ENCODE data around the gene KIAA0408.
"Not testable (repeated sequence)": the region's sequence is repeated elsewhere in the genome, so short reads cannot be mapped to it uniquely, and the experiment has no call there.

KIAA0408 gene

GRCh38 chr6:127428562-127428961 is 30.6 kb downstream of the KIAA0408 start:
- in situ Hi-C loops (cut with HindIII; ENCODE audit: low pct_ligation_motif_present, low pct_unique_long_range_greater_than_20kb, low sequenced_read_pairs); DNase-seq: not testable (repeated sequence)

GRCh38 chr6:127423921-127424320 is 35.3 kb downstream of the KIAA0408 start:
- in situ Hi-C loops (cut with HindIII; ENCODE audit: low pct_ligation_motif_present, low pct_unique_long_range_greater_than_20kb, low sequenced_read_pairs) = no loop called here
- DNase-seq = no peak

DNA sequence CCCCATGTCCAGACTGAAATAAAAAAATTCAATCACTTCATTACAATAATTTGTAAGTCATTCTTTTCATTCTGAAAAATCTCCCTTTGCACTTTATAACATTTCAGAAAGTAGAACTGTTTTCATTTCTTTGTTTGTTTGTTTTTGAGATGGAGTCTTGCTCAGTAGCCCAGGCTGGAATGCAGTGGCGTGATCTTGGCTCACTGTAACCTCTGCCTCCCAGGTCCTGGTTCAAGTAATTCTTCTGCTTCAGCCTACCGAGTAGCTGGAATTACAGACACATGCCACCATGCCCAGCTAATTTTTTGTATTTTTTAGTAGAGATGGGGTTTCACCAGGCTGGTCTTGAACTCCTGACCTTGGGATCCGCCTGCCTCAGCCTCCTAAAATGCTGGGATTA is 38.0 kb downstream of the KIAA0408 start:
- in situ Hi-C loops (cut with HindIII; ENCODE audit: low pct_ligation_motif_present, low pct_unique_long_range_greater_than_20kb, low sequenced_read_pairs); DNase-seq: not testable (repeated sequence)

DNA sequence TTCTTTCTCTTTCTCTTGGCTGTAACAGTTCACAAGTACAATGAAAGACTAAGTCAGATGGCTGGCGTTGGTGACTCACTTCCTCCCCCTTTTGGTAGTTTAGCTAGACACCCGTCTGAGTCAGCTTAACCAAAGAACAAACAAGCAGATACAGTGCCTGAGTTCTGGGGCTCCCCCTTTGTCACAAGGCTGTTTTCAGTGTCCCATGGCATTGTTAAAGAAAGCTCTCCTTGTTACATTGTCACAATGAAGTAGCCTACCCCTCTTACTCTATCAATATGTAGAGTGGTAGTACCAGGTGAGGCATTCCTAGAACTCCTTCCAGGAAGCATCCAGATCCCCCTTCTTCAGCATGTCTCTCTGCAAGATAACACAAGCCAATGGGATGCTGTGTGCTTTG is 38.6 kb downstream of the KIAA0408 start:
- in situ Hi-C loops (cut with HindIII; ENCODE audit: low pct_ligation_motif_present, low pct_unique_long_range_greater_than_20kb, low sequenced_read_pairs) = no loop called here
- peak; percentile 88 for DNase-seq

DNA sequence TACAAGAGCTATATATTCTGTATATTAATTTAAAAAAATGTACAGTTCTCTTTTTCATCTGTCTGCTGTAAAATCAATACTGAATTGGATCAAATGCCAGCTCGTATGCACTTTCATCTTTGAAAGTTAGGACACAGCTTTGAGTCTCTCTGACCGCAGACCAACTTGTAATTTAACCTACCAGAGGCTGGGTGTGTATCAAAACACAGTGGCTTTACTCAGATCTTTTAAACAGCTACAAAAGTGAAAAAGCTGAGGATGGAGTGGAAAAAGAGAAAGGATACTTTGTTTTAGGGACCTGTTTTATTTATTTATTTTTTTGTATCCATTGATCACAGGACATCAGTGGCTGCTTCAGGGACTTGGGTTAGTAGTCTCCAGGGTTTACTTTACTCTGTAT is 44.1 kb downstream of the KIAA0408 start:
- DNase-seq = no peak
- in situ Hi-C loops (cut with HindIII; ENCODE audit: low pct_ligation_motif_present, low pct_unique_long_range_greater_than_20kb, low sequenced_read_pairs) = no loop called here

DNA sequence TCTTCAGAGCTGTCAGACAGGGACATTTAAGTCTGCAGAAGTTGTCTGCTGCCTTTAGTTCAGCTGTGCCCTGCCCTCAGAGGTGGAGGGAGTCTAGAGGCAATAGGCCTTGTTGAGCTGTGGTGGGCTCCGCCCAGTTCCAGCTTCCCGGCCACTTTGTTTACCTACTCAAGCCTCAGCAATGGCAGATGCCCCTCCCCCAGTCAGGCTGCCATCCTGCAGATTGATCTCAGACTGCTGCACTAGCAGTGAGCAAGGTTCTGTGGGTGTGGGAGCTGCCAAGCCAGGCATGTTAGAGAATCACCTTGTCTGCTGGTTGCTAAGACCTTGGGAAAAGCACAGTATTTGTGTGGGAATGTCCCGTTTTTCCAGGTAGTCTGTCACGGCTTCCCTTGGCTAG is 46.1 kb downstream of the KIAA0408 start:
- in situ Hi-C loops (cut with HindIII; ENCODE audit: low pct_ligation_motif_present, low pct_unique_long_range_greater_than_20kb, low sequenced_read_pairs); DNase-seq: not testable (repeated sequence)

DNA sequence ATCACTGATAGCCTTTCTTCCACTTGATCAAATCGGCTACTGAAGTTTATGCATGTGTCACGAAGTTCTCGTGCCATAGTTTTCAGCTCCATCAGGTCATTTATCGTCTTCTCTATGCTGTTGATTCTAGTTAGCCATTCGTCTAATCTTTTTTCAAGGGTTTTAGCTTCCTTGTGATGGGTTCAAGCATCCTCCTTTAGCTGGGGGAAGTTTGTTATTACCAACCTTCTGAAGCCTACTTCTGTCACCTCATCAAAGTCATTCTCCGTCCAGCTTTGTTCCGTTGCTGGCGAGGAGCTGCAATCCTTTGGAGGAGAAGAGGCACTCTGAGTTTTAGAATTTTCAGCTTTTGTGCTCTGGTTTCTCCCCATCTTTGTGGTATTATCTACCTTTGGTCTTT is 47.2 kb downstream of the KIAA0408 start:
- in situ Hi-C loops (cut with HindIII; ENCODE audit: low pct_ligation_motif_present, low pct_unique_long_range_greater_than_20kb, low sequenced_read_pairs); DNase-seq: not testable (repeated sequence)

Data from ACHN (cell line).